ENCODE data around the gene SPDYE17.
"Not testable (repeated sequence)": the region's sequence is repeated elsewhere in the genome, so short reads cannot be mapped to it uniquely, and the experiment has no call there.

GRCh38 chr7:76974336-76974735 lies 57.8 kb downstream of the SPDYE17 start:
- not testable (repeated sequence) for TF ChIP-seq CTCF, POLR2A (IDR thresholded peaks at IDR 0.05)

All from right lobe of liver (tissue), 4 donors.